Fibroblast of villous mesenchyme (primary cell): ENCODE measurements around the gene FBXW12. TPM values are rescaled to one million over a fixed set of nuclear protein-coding genes. Genes with fewer than 3 reads are reported as not detected.

ENCODE experiments used
- DNase-seq: peaks from one replicate; pipeline ENCODE4 v3.0.0-alpha.2; 2010; ENCODE audit warnings: low read depth
- H3K4me3 ChIP-seq: 2 replicates; pipeline ENCODE4 v1.5.1; 2011; ENCODE audit warnings: low read depth, mild to moderate bottlenecking, low read length
- CTCF ChIP-seq: IDR thresholded peaks from 2 replicates; pipeline ENCODE4 v1.5.1; 2012; ENCODE audit warnings: low read depth, mild to moderate bottlenecking, low read length; ENCODE audit not compliant: insufficient read depth
- total RNA-seq: library from RNA; depleted of rRNA; stranded (reverse); fragments of >200 nt; gene quantifications from 2 replicates; pipeline ENCODE4 v1.2.3, GENCODE V29; 2012

The FBXW12 gene
- total RNA-seq, 1 donor: not detected

GRCh38 chr3:48405343-48405881 is 33.4 kb downstream of the FBXW12 start:
- no peak for DNase-seq
- TF ChIP-seq CTCF: no peak
- no peak overlapping the region for H3K4me3 ChIP-seq

GRCh38 chr3:48405971-48406370 is 34.0 kb downstream of the FBXW12 start:
- DNase-seq: no peak
- TF ChIP-seq CTCF: no peak
- H3K4me3 ChIP-seq: no peak overlapping the region

- no peak for DNase-seq
- no peak for TF ChIP-seq CTCF
- no peak overlapping the region for H3K4me3 ChIP-seq
These were observed 34.7 kb downstream of the FBXW12 start for GRCh38 chr3:48406443-48407431.

- no peak overlapping the region for H3K4me3 ChIP-seq
- no peak for TF ChIP-seq CTCF
- DNase-seq: no peak
These were observed 35.6 kb downstream of the FBXW12 start for GRCh38 chr3:48407542-48408099.

GRCh38 chr3:48408823-48409281 is 36.8 kb downstream of the FBXW12 start:
- DNase-seq: no peak
- TF ChIP-seq CTCF: no peak
- H3K4me3 ChIP-seq: no peak overlapping the region

- no peak for DNase-seq
- H3K4me3 ChIP-seq: no peak overlapping the region
- no peak for TF ChIP-seq CTCF
These were observed 37.5 kb downstream of the FBXW12 start for GRCh38 chr3:48409291-48410201.
